Renal cortex interstitium (tissue), 11 donors: Measurements from ENCODE around the gene APIP. TPM values are rescaled to one million over a fixed set of nuclear protein-coding genes. Genes with fewer than 3 reads are reported as not detected.
"Not testable (repeated sequence)": the region's sequence is repeated elsewhere in the genome, so short reads cannot be mapped to it uniquely, and the experiment has no call there.

Source experiments
- DNase-seq, 11 donors: peaks; one replicate each; pipeline ENCODE4 v3.0.0-alpha.2; 2013; ENCODE audit warnings: low read depth in 9 of 11, low spot score in 4 of 11; ENCODE audit errors: extremely low read depth in 1 of 11
- polyA plus RNA-seq, 3 donors: library from polyadenylated mRNA; unstranded; fragments of 120-200 nt; gene quantifications; one replicate each; pipeline ENCODE4 v1.2.1, GENCODE V29; 2013; ENCODE audit not compliant: insufficient read length in 3 of 3

The APIP gene
- polyA plus RNA-seq, 3 donors, result 38.0 to 44.2 (median 39.0) TPM

- DNase-seq, result peak in 1 of 11 donors; percentile 7
Measured at GRCh38 chr11:34899633-34900016, 16.6 kb downstream of the APIP start.

GRCh38 chr11:34898474-34898873, 17.7 kb downstream of the APIP start:
- DNase-seq, result no peak

- DNase-seq, result no peak
Measured at GRCh38 chr11:34897171-34897870, 18.9 kb downstream of the APIP start.

- DNase-seq, result not testable (repeated sequence)
Measured at GRCh38 chr11:34896191-34896590, 20.0 kb downstream of the APIP start.

- DNase-seq, result no peak
Measured at GRCh38 chr11:34893416-34893815, 22.8 kb downstream of the APIP start.

- no peak for DNase-seq
Measured at GRCh38 chr11:34891611-34892010, 24.6 kb downstream of the APIP start.

- peak in 5 of 11 donors; percentile 13 to 20 (median 16) for DNase-seq
Measured at GRCh38 chr11:34890812-34891211, 25.4 kb downstream of the APIP start.

GRCh38 chr11:34890089-34890488, 26.1 kb downstream of the APIP start:
- DNase-seq, result no peak

GRCh38 chr11:34887260-34887659, 28.9 kb downstream of the APIP start:
- DNase-seq, result no peak

- no peak for DNase-seq
Measured at GRCh38 chr11:34886609-34887008, 29.6 kb downstream of the APIP start.

GRCh38 chr11:34881900-34882299, 34.3 kb downstream of the APIP start:
- no peak for DNase-seq

- no peak for DNase-seq
Measured at GRCh38 chr11:34877375-34877975, 38.7 kb downstream of the APIP start.

GRCh38 chr11:34874202-34874601, 42.0 kb downstream of the APIP start:
- DNase-seq, result no peak

- no peak for DNase-seq
Measured at GRCh38 chr11:34870548-34871196, 45.5 kb downstream of the APIP start.

GRCh38 chr11:34869425-34869824, 46.8 kb downstream of the APIP start:
- no peak for DNase-seq

- DNase-seq, result no peak
Measured at GRCh38 chr11:34866375-34866774, 49.8 kb downstream of the APIP start.

- no peak for DNase-seq
Measured at GRCh38 chr11:34865261-34865660, 50.9 kb downstream of the APIP start.

- DNase-seq, result no peak
Measured at GRCh38 chr11:34864424-34864823, 51.8 kb downstream of the APIP start.

- no peak for DNase-seq
Measured at GRCh38 chr11:34863048-34863447, 53.1 kb downstream of the APIP start.

- DNase-seq, result no peak
Measured at GRCh38 chr11:34860518-34860917, 55.7 kb downstream of the APIP start.
